GM23248 (cell line): Measurements from ENCODE around the gene TAS2R14. TPM values are rescaled to one million over a fixed set of nuclear protein-coding genes. Genes with fewer than 3 reads are reported as not detected.

Source experiments
- DNase-seq: peaks from one replicate; pipeline ENCODE4 v3.0.0-alpha.2; 2015
- H2AFZ ChIP-seq: fragments of 200-600 bp; sonication (generic); 2 replicates; pipeline ENCODE4 v1.6.1; 2016; ENCODE audit warnings: antibody characterized with exemption
- H3F3A ChIP-seq: fragments of 200-600 bp; sonication (generic); 2 replicates; pipeline ENCODE4 v1.6.1; 2016; ENCODE audit warnings: mild to moderate bottlenecking, antibody characterized with exemption, mixed run types; ENCODE audit not compliant: insufficient read depth
- H3K27ac ChIP-seq: fragments of 200-600 bp; sonication (generic); 2 replicates; pipeline ENCODE4 v1.5.1; 2016; ENCODE audit warnings: mild to moderate bottlenecking
- H3K27me3 ChIP-seq: fragments of 200-600 bp; sonication (generic); replicated peaks from 2 replicates; pipeline ENCODE4 v1.6.1; 2016; ENCODE audit warnings: mild to moderate bottlenecking; ENCODE audit not compliant: insufficient read depth
- H3K36me3 ChIP-seq: fragments of 200-600 bp; sonication (generic); 2 replicates; pipeline ENCODE4 v1.6.1; 2016; ENCODE audit warnings: low read depth, mild to moderate bottlenecking
- H3K4me1 ChIP-seq: fragments of 200-600 bp; sonication (generic); 2 replicates; pipeline ENCODE4 v1.6.1; 2016; ENCODE audit warnings: mild to moderate bottlenecking; ENCODE audit not compliant: insufficient read depth
- H3K4me2 ChIP-seq: fragments of 200-600 bp; sonication (generic); one replicate; pipeline ENCODE4 v1.6.1; 2016; ENCODE audit warnings: mild to moderate bottlenecking; ENCODE audit not compliant: unreplicated experiment
- H3K4me3 ChIP-seq: fragments of 200-600 bp; sonication (generic); 2 replicates; pipeline ENCODE4 v1.5.1; 2016; ENCODE audit warnings: mild to moderate bottlenecking
- H3K79me2 ChIP-seq: fragments of 200-600 bp; sonication (generic); 2 replicates; pipeline ENCODE4 v1.6.1; 2016; ENCODE audit warnings: mild to moderate bottlenecking; ENCODE audit not compliant: insufficient read depth
- H3K9ac ChIP-seq: fragments of 200-600 bp; sonication (generic); 2 replicates; pipeline ENCODE4 v1.6.1; 2016; ENCODE audit warnings: mild to moderate bottlenecking
- H3K9me2 ChIP-seq: fragments of 200-600 bp; sonication (generic); 2 replicates; pipeline ENCODE4 v1.6.1; 2016; ENCODE audit warnings: mixed run types, mild to moderate bottlenecking, moderate library complexity; ENCODE audit not compliant: insufficient read depth
- H3K9me3 ChIP-seq: fragments of 200-600 bp; sonication (generic); one replicate; pipeline ENCODE4 v1.6.1; 2017; ENCODE audit warnings: low read depth
- H4K20me1 ChIP-seq: fragments of 200-600 bp; sonication (generic); 2 replicates; pipeline ENCODE4 v1.6.0; 2016; ENCODE audit not compliant: insufficient read depth
- EZH2 ChIP-seq: fragments of 200-600 bp; sonication (generic); IDR thresholded peaks from 2 replicates; pipeline ENCODE4 v1.6.1; 2018; ENCODE audit warnings: antibody characterized with exemption, mild to moderate bottlenecking; ENCODE audit not compliant: insufficient read depth, poor library complexity, severe bottlenecking
- EZH2phosphoT487 ChIP-seq: fragments of 200-600 bp; sonication (generic); IDR thresholded peaks from 2 replicates; pipeline ENCODE4 v1.6.1; 2018; ENCODE audit warnings: antibody characterized with exemption, moderate library complexity, mild to moderate bottlenecking, low read depth; ENCODE audit not compliant: insufficient read depth
- WGBS, 2 experiments: methylation state at CpG; one replicate each; pipeline ENCODE4 v1.1.6; 2015 to 2017; ENCODE audit warnings: low lambda C conversion rate in 2 of 2, low coverage in 1 of 2; ENCODE audit errors: missing lambda C conversion rate in 2 of 2; 5-methylcytosine and 5-hydroxymethylcytosine counted together
- in situ Hi-C: fragments of 300-500 bp; cut with MboI; formaldehyde crosslinking; loops from 2 replicates; pipeline ENCODE4 v1.15.0; 2020
- polyA plus RNA-seq: library from polyadenylated mRNA; unstranded; fragments of >200 nt; fragmentation: Nextera tagmentation; extraction: Ambion mirVana; gene quantifications from 2 replicates; pipeline ENCODE4 v1.2.1, GENCODE V29; 2016
- total RNA-seq: library from RNA; depleted of rRNA; stranded (reverse); fragments of >200 nt; shearing (Covaris generic); gene quantifications from 2 replicates; pipeline ENCODE4 v1.2.3, GENCODE V29; 2014; rRNA removed

TAS2R14 gene
- total and polyA plus RNA-seq, 2 experiments from 2014 or later: 1.2 to 3.0 TPM

- Histone ChIP-seq H3K36me3 (no peaks in the 10 kb centered on the region), H3K9me2 (no peaks in the 10 kb centered on the region), H3F3A (no peaks in the 10 kb centered on the region), H3K4me1 (no peaks in the 10 kb centered on the region), H3K27me3 (no peaks in the 10 kb centered on the region), H3K9ac (no peak overlapping the region), H3K4me2 (no peak overlapping the region), H4K20me1 (no peaks in the 10 kb centered on the region), H3K27ac (no peak overlapping the region), H3K4me3 (no peak overlapping the region), H2AFZ (no peak overlapping the region), H3K9me3 (no peaks in the 10 kb centered on the region), H3K79me2 (no peaks in the 10 kb centered on the region)
- 82 to 86% methylated on average over 1 of the region's 1 CpG for WGBS, 2 experiments
- DNase-seq: no peak
- no peak for TF ChIP-seq EZH2phosphoT487
- TF ChIP-seq EZH2: no peak
- in situ Hi-C loops: no loop called here
Observed at GRCh38 chr12:10900530-10900929, 38.5 kb downstream of the TAS2R14 start.

GRCh38 chr12:10896854-10897253 is 42.2 kb downstream of the TAS2R14 start:
- H3K9ac ChIP-seq: no peak overlapping the region
- H3K27ac ChIP-seq: no peak overlapping the region
- H3K4me2 ChIP-seq: no peak overlapping the region
- no peak for DNase-seq
- H3K36me3 ChIP-seq: no peaks in the 10 kb centered on the region
- H3F3A ChIP-seq: no peaks in the 10 kb centered on the region
- no peaks in the 10 kb centered on the region for H4K20me1 ChIP-seq
- 88% methylated on average over 5 of the region's 5 CpGs for WGBS, 2 experiments
- no peak overlapping the region for H3K4me3 ChIP-seq
- H3K9me2 ChIP-seq: no peaks in the 10 kb centered on the region
- no peaks in the 10 kb centered on the region for H3K9me3 ChIP-seq
- in situ Hi-C loops: no loop called here
- H3K79me2 ChIP-seq: no peaks in the 10 kb centered on the region
- H2AFZ ChIP-seq: no peak overlapping the region
- no peaks in the 10 kb centered on the region for H3K27me3 ChIP-seq
- TF ChIP-seq EZH2 (no peak), EZH2phosphoT487 (no peak)
- H3K4me1 ChIP-seq: no peaks in the 10 kb centered on the region

- no peaks in the 10 kb centered on the region for H3F3A ChIP-seq
- H3K79me2 ChIP-seq: no peaks in the 10 kb centered on the region
- in situ Hi-C loops: no loop called here
- no peaks in the 10 kb centered on the region for H3K27me3 ChIP-seq
- H3K4me2 ChIP-seq: no peak overlapping the region
- no peaks in the 10 kb centered on the region for H4K20me1 ChIP-seq
- no peak overlapping the region for H3K4me3 ChIP-seq
- WGBS, 2 experiments: 97 to 98% methylated on average over 2 of the region's 2 CpGs
- no peak for DNase-seq
- H3K9me3 ChIP-seq: no peaks in the 10 kb centered on the region
- H3K9ac ChIP-seq: no peak overlapping the region
- H3K4me1 ChIP-seq: no peaks in the 10 kb centered on the region
- no peak overlapping the region for H2AFZ ChIP-seq
- TF ChIP-seq EZH2 (no peak), EZH2phosphoT487 (no peak)
- H3K27ac ChIP-seq: no peak overlapping the region
- H3K36me3 ChIP-seq: no peaks in the 10 kb centered on the region
- H3K9me2 ChIP-seq: no peaks in the 10 kb centered on the region
Observed at GRCh38 chr12:10891937-10892336, 47.1 kb downstream of the TAS2R14 start.

- in situ Hi-C loops: no loop called here
- Histone ChIP-seq H3K27me3 (no peaks in the 10 kb centered on the region), H2AFZ (no peak overlapping the region), H3K9me2 (no peaks in the 10 kb centered on the region), H3K4me1 (no peaks in the 10 kb centered on the region), H3K4me3 (no peak overlapping the region), H4K20me1 (no peaks in the 10 kb centered on the region), H3K27ac (no peak overlapping the region), H3K79me2 (no peaks in the 10 kb centered on the region), H3K36me3 (no peaks in the 10 kb centered on the region), H3K9ac (no peak overlapping the region), H3K4me2 (no peak overlapping the region), H3F3A (no peaks in the 10 kb centered on the region), H3K9me3 (no peaks in the 10 kb centered on the region)
- DNase-seq: no peak
- no peak for TF ChIP-seq EZH2phosphoT487
- no peak for TF ChIP-seq EZH2
Observed at GRCh38 chr12:10889226-10889625, 49.8 kb downstream of the TAS2R14 start.

Other genes starting within 250 kb of the TAS2R14 start
- 75.6 and 108 TPM in 2 replicates for gene YBX3, start 215.9 kb downstream of the TAS2R14 start, total RNA-seq
- 215 and 216 TPM in 2 replicates for gene YBX3, start 215.9 kb downstream of the TAS2R14 start, polyA plus RNA-seq
- not detected in 2 replicates for gene TAS2R7, start 136.6 kb downstream of the TAS2R14 start, total RNA-seq
- gene TAS2R7, start 136.6 kb downstream of the TAS2R14 start, polyA plus RNA-seq: not detected in 2 replicates
- gene TAS2R8, start 132.0 kb downstream of the TAS2R14 start, total RNA-seq: not detected in 2 replicates
- not detected in 2 replicates for gene TAS2R8, start 132.0 kb downstream of the TAS2R14 start, polyA plus RNA-seq
- not detected in 2 replicates for gene TAS2R9, start 129.1 kb downstream of the TAS2R14 start, total RNA-seq
- not detected in 2 replicates for gene TAS2R9, start 129.1 kb downstream of the TAS2R14 start, polyA plus RNA-seq
- gene TAS2R10, start 112.9 kb downstream of the TAS2R14 start, total RNA-seq: not detected in 2 replicates
- not detected in 2 replicates for gene TAS2R10, start 112.9 kb downstream of the TAS2R14 start, polyA plus RNA-seq
- 1.1 TPM in 1 of 2 replicates, not detected in the other for gene PRR4, start 89.8 kb downstream of the TAS2R14 start, total RNA-seq
- 1.8 and 3.9 TPM in 2 replicates for gene PRR4, start 89.8 kb downstream of the TAS2R14 start, polyA plus RNA-seq
- gene PRH1, start 55.0 kb downstream of the TAS2R14 start, total RNA-seq: 4.8 and 7.3 TPM in 2 replicates
- gene PRH1, start 55.0 kb downstream of the TAS2R14 start, polyA plus RNA-seq: 8.4 and 10.7 TPM in 2 replicates
- 0.13 and 0.32 TPM in 2 replicates for gene TAS2R13, start 29.7 kb downstream of the TAS2R14 start, total RNA-seq
- not detected in 2 replicates for gene TAS2R13, start 29.7 kb downstream of the TAS2R14 start, polyA plus RNA-seq
- 2.5 TPM in 1 of 2 replicates, not detected in the other for gene PRH2, start 10.0 kb downstream of the TAS2R14 start, total RNA-seq
- gene PRH2, start 10.0 kb downstream of the TAS2R14 start, polyA plus RNA-seq: 0.53 TPM in 1 of 2 replicates, not detected in the other
- gene TAS2R50, start 47.6 kb upstream of the TAS2R14 start, total RNA-seq: 0.32 TPM in 1 of 2 replicates, not detected in the other
- gene TAS2R50, start 47.6 kb upstream of the TAS2R14 start, polyA plus RNA-seq: not detected in 2 replicates
- gene TAS2R20, start 59.0 kb upstream of the TAS2R14 start, total RNA-seq: 1.8 and 2.5 TPM in 2 replicates
- gene TAS2R20, start 59.0 kb upstream of the TAS2R14 start, polyA plus RNA-seq: not detected in 2 replicates
- gene TAS2R19, start 83.4 kb upstream of the TAS2R14 start, total RNA-seq: 2.6 and 3.7 TPM in 2 replicates
- gene TAS2R19, start 83.4 kb upstream of the TAS2R14 start, polyA plus RNA-seq: not detected in 2 replicates
- gene TAS2R31, start 92.1 kb upstream of the TAS2R14 start, total RNA-seq: 0.97 and 1.4 TPM in 2 replicates
- 0.24 TPM in 1 of 2 replicates, not detected in the other for gene TAS2R31, start 92.1 kb upstream of the TAS2R14 start, polyA plus RNA-seq
- gene TAS2R46, start 123.0 kb upstream of the TAS2R14 start, total RNA-seq: not detected in 2 replicates
- not detected in 2 replicates for gene TAS2R46, start 123.0 kb upstream of the TAS2R14 start, polyA plus RNA-seq
- 0.63 TPM in 1 of 2 replicates, not detected in the other for gene TAS2R43, start 153.1 kb upstream of the TAS2R14 start, total RNA-seq
- gene TAS2R43, start 153.1 kb upstream of the TAS2R14 start, polyA plus RNA-seq: not detected in 2 replicates
- 0.13 and 0.32 TPM in 2 replicates for gene TAS2R30, start 195.4 kb upstream of the TAS2R14 start, total RNA-seq
- gene TAS2R30, start 195.4 kb upstream of the TAS2R14 start, polyA plus RNA-seq: not detected in 2 replicates
- gene SMIM10L1, start 231.9 kb upstream of the TAS2R14 start, total RNA-seq: 6.2 and 10.2 TPM in 2 replicates
- gene SMIM10L1, start 231.9 kb upstream of the TAS2R14 start, polyA plus RNA-seq: 15.8 and 16.6 TPM in 2 replicates
- not detected in 2 replicates for gene TAS2R42, start 247.7 kb upstream of the TAS2R14 start, total RNA-seq
- not detected in 2 replicates for gene TAS2R42, start 247.7 kb upstream of the TAS2R14 start, polyA plus RNA-seq